H9 (cell line): ENCODE results near the gene ALAS1. TPM values are rescaled to one million over a fixed set of nuclear protein-coding genes. Genes with fewer than 3 reads are reported as not detected.

Experiments used
- DNase-seq: peaks from one replicate; pipeline ENCODE4 v3.0.0-alpha.2; 2017
- H2AFZ ChIP-seq: one replicate; pipeline ENCODE4 v1.6.1; 2013; ENCODE audit warnings: mild to moderate bottlenecking, low read length, control low read depth, moderate library complexity
- H2AK5ac ChIP-seq: 2 replicates; pipeline ENCODE4 v1.6.1; 2013; ENCODE audit warnings: low read length, control low read depth, mixed read lengths; ENCODE audit not compliant: insufficient read length
- H2BK120ac ChIP-seq: one replicate; pipeline ENCODE4 v1.6.1; 2013; ENCODE audit warnings: low read depth, mild to moderate bottlenecking, low read length, control low read depth, inconsistent platforms; ENCODE audit not compliant: poor library complexity, severe bottlenecking
- H2BK12ac ChIP-seq: 2 replicates; pipeline ENCODE4 v1.6.1; 2013; ENCODE audit warnings: low read length, control low read depth, mixed read lengths, low read depth; ENCODE audit not compliant: insufficient read length
- H2BK15ac ChIP-seq: 2 replicates; pipeline ENCODE4 v1.6.1; 2013; ENCODE audit warnings: low read depth, low read length, control low read depth
- H2BK20ac ChIP-seq: one replicate; pipeline ENCODE4 v1.6.1; 2013; ENCODE audit warnings: low read depth, mild to moderate bottlenecking, low read length, control low read depth, inconsistent platforms; ENCODE audit not compliant: poor library complexity, severe bottlenecking
- H2BK5ac ChIP-seq: 2 replicates; pipeline ENCODE4 v1.6.1; 2013; ENCODE audit warnings: low read length, control low read depth, mixed read lengths; ENCODE audit not compliant: insufficient read length
- H3K14ac ChIP-seq: 2 replicates; pipeline ENCODE4 v1.6.1; 2013; ENCODE audit warnings: low read length, control low read depth; ENCODE audit not compliant: insufficient read depth
- H3K18ac ChIP-seq: 2 replicates; pipeline ENCODE4 v1.6.1; 2013; ENCODE audit warnings: low read depth, mild to moderate bottlenecking, mixed read lengths, low read length, control low read depth; ENCODE audit not compliant: insufficient read length
- H3K23ac ChIP-seq: 2 replicates; pipeline ENCODE4 v1.6.1; 2013; ENCODE audit warnings: low read length, control low read depth, mixed read lengths, low read depth; ENCODE audit not compliant: insufficient read length
- H3K23me2 ChIP-seq: 2 replicates; pipeline ENCODE4 v1.6.1; 2013; ENCODE audit warnings: low read depth, mild to moderate bottlenecking, mixed read lengths, low read length, control low read depth; ENCODE audit not compliant: insufficient read length, poor library complexity, severe bottlenecking
- H3K27ac ChIP-seq: 2 replicates; pipeline ENCODE4 v1.5.1; 2013; ENCODE audit warnings: low read length, control low read depth, mixed read lengths, low read depth; ENCODE audit not compliant: insufficient read length
- H3K27me3 ChIP-seq: 2 replicates; pipeline ENCODE4 v1.6.1; 2013; ENCODE audit warnings: low read length, control low read depth, inconsistent platforms; ENCODE audit not compliant: insufficient read depth
- H3K4ac ChIP-seq: 2 replicates; pipeline ENCODE4 v1.6.1; 2013; ENCODE audit warnings: low read depth, mild to moderate bottlenecking, control low read depth, inconsistent platforms, low read length, moderate library complexity
- H3K4me1 ChIP-seq: 2 replicates; pipeline ENCODE4 v1.6.1; 2013; ENCODE audit warnings: low read length, control low read depth, inconsistent platforms; ENCODE audit not compliant: insufficient read depth
- H3K4me2 ChIP-seq: 2 replicates; pipeline ENCODE4 v1.6.1; 2013; ENCODE audit warnings: low read length, control low read depth, mixed read lengths; ENCODE audit not compliant: insufficient read length, insufficient read depth
- H3K56ac ChIP-seq: 2 replicates; pipeline ENCODE4 v1.6.1; 2013; ENCODE audit warnings: low read depth, mild to moderate bottlenecking, mixed read lengths, low read length, control low read depth; ENCODE audit not compliant: insufficient read length
- H3K79me1 ChIP-seq: 2 replicates; pipeline ENCODE4 v1.6.1; 2013; ENCODE audit warnings: low read depth, mild to moderate bottlenecking, moderate library complexity, low read length, control low read depth, inconsistent platforms; ENCODE audit not compliant: insufficient read depth, poor library complexity, severe bottlenecking
- H3K79me2 ChIP-seq: 2 replicates; pipeline ENCODE4 v1.6.1; 2013; ENCODE audit warnings: low read length, control low read depth, inconsistent platforms; ENCODE audit not compliant: insufficient read depth
- H3K9ac ChIP-seq: 2 replicates; pipeline ENCODE4 v1.6.1; 2013; ENCODE audit warnings: low read length, control low read depth, mixed read lengths; ENCODE audit not compliant: insufficient read length; ENCODE audit errors: extremely low read depth
- H3K9me3 ChIP-seq: one replicate; pipeline ENCODE4 v1.6.1; 2013; ENCODE audit warnings: low read depth, low read length, inconsistent platforms; ENCODE audit not compliant: control insufficient read depth
- H3T11ph ChIP-seq: one replicate; pipeline ENCODE4 v1.6.1; 2013; ENCODE audit warnings: mild to moderate bottlenecking, low read length, control low read depth, inconsistent platforms
- H4K20me1 ChIP-seq: one replicate; pipeline ENCODE4 v1.6.1; 2013; ENCODE audit not compliant: control insufficient read depth, insufficient read length, insufficient read depth
- H4K5ac ChIP-seq: 2 replicates; pipeline ENCODE4 v1.6.1; 2013; ENCODE audit warnings: low read depth, mild to moderate bottlenecking, mixed read lengths, low read length, control low read depth; ENCODE audit not compliant: insufficient read length
- H4K8ac ChIP-seq: replicated peaks from 2 replicates; pipeline ENCODE4 v1.6.1; 2013; ENCODE audit warnings: low read length, control low read depth, mixed read lengths, low read depth; ENCODE audit not compliant: insufficient read length
- H4K91ac ChIP-seq: 2 replicates; pipeline ENCODE4 v1.6.1; 2013; ENCODE audit warnings: low read depth, mild to moderate bottlenecking, moderate library complexity, mixed read lengths, low read length, control low read depth; ENCODE audit not compliant: insufficient read length
- H3K27ac Mint-ChIP-seq, 3 experiments: 2 replicates in 2 of 3; 3 replicates in 1 of 3; pipeline ENCODE4 v1.8.0; 2020 to 2021; ENCODE audit warnings: mixed read lengths in 3 of 3, mild to moderate bottlenecking in 1 of 3, moderate library complexity in 1 of 3
- H3K27me3 Mint-ChIP-seq: 2 replicates; pipeline ENCODE4 v1.8.0; 2021; ENCODE audit warnings: low read depth, mild to moderate bottlenecking, moderate library complexity, mixed read lengths
- H3K36me3 Mint-ChIP-seq, 3 experiments: 2 replicates in 2 of 3; 3 replicates in 1 of 3; pipeline ENCODE4 v1.8.0; 2020 to 2021; ENCODE audit warnings: low read depth in 3 of 3, mixed read lengths in 3 of 3; ENCODE audit not compliant: insufficient read depth in 1 of 3
- H3K4me1 Mint-ChIP-seq, 2 experiments: 2 replicates each; pipeline ENCODE4 v1.8.0; 2020; ENCODE audit warnings: mixed read lengths in 2 of 2
- H3K4me3 Mint-ChIP-seq, 2 experiments: 2 replicates in 1 of 2; 3 replicates in 1 of 2; pipeline ENCODE4 v1.8.0; 2020 to 2021; ENCODE audit warnings: mild to moderate bottlenecking in 2 of 2, mixed read lengths in 2 of 2, moderate library complexity in 1 of 2
- H3K9me3 Mint-ChIP-seq, 2 experiments: 2 replicates in 1 of 2; 3 replicates in 1 of 2; pipeline ENCODE4 v1.8.0; 2020; ENCODE audit warnings: mild to moderate bottlenecking in 2 of 2, mixed read lengths in 2 of 2, moderate library complexity in 1 of 2
- WGBS: extraction: QIAGEN DNeasy Blood & Tissue Kit; methylation state at CpG from one replicate; pipeline ENCODE4 v1.1.7; 2013; ENCODE audit warnings: missing lambda C conversion rate, low lambda C conversion rate, mixed read lengths; ENCODE audit not compliant: insufficient read length; ENCODE audit errors: extremely low coverage; 5-methylcytosine and 5-hydroxymethylcytosine counted together
- total RNA-seq: library from RNA; stranded (reverse); gene quantifications from 2 replicates; pipeline ENCODE4 v1.2.1, GENCODE V29; 2021
- TF ChIP-seq, protein P1 (sequence below): fragments of 200-600 bp; sonication (generic); conservative IDR thresholded peaks from 3 replicates; pipeline ENCODE4 v1.8.0; 2021; ENCODE audit warnings: antibody characterized with exemption, mild to moderate bottlenecking

The ALAS1 gene
- total RNA-seq, 1 experiment from 2014 or later, result 39.1 TPM

DNA sequence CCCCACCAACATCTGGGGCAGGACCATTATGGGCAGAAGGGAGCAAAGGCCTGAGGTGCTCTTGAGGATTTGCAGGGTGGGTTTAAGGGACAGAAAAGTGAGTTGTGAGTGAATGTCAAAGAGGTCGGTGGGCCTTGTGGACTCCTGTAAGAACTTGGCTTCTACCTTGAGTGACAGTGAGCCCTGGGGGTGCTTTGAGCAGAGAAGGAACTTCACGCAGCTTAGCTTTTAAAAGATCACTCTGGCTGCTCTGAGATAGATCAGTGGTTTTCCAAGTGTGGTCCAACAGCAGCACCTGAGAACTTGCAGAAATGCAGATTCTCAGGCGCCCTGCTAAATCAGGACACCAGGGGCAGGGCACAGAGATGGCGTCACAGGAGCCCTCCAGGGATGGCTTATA is 15.3 kb upstream of the ALAS1 start:
- Histone ChIP-seq H3K23me2 (no peaks in the 10 kb centered on the region), H2BK15ac (no peak overlapping the region), H3K4me2 (no peak overlapping the region), H2AFZ (no peak overlapping the region), H3K9ac (no peak overlapping the region), H2BK5ac (no peak overlapping the region), H3K23ac (no peak overlapping the region), H3K4me1 (no peaks in the 10 kb centered on the region), H2AK5ac (no peak overlapping the region), H4K8ac (no peak overlapping the region), H3K79me2 (no peaks in the 10 kb centered on the region), H3K9me3 (no peaks in the 10 kb centered on the region), H4K20me1 (no peaks in the 10 kb centered on the region), H3K4ac (no peak overlapping the region), H4K91ac (no peak overlapping the region), H3T11ph (no peak overlapping the region), H4K5ac (no peak overlapping the region), H2BK120ac (no peak overlapping the region), H3K56ac (no peak overlapping the region), H3K79me1 (no peaks in the 10 kb centered on the region), H3K27ac (no peak overlapping the region), H2BK20ac (no peak overlapping the region), H3K18ac (no peak overlapping the region), H3K27me3 (no peaks in the 10 kb centered on the region), H3K14ac (no peak overlapping the region), H2BK12ac (no peak overlapping the region)
- H3K27ac Mint-ChIP-seq, result no peak overlapping the region
- H3K4me3 Mint-ChIP-seq, result no peak overlapping the region
- WGBS, result no CpG with 5 or more reads among the region's 4 CpGs
- DNase-seq, result no peak
- H3K36me3 Mint-ChIP-seq, result no peaks in the 10 kb centered on the region
- TF ChIP-seq, protein P1, sequence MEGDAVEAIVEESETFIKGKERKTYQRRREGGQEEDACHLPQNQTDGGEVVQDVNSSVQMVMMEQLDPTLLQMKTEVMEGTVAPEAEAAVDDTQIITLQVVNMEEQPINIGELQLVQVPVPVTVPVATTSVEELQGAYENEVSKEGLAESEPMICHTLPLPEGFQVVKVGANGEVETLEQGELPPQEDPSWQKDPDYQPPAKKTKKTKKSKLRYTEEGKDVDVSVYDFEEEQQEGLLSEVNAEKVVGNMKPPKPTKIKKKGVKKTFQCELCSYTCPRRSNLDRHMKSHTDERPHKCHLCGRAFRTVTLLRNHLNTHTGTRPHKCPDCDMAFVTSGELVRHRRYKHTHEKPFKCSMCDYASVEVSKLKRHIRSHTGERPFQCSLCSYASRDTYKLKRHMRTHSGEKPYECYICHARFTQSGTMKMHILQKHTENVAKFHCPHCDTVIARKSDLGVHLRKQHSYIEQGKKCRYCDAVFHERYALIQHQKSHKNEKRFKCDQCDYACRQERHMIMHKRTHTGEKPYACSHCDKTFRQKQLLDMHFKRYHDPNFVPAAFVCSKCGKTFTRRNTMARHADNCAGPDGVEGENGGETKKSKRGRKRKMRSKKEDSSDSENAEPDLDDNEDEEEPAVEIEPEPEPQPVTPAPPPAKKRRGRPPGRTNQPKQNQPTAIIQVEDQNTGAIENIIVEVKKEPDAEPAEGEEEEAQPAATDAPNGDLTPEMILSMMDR, result no peak
- no peaks in the 10 kb centered on the region for H3K9me3 Mint-ChIP-seq
- peaks cover 8 to 14% of the 10 kb centered on the region in 2 experiments for H3K4me1 Mint-ChIP-seq
- H3K27me3 Mint-ChIP-seq, result peaks cover 10% of the 10 kb centered on the region; the same call in 1 of the 2 replicates
